ENCODE measurements around the gene WDR83.
"Not testable (repeated sequence)": the region's sequence is repeated elsewhere in the genome, so short reads cannot be mapped to it uniquely, and the experiment has no call there.

Gene WDR83

GRCh38 chr19:12711187-12711586 lies 44.6 kb downstream of the WDR83 start:
- DNase-seq (ENCODE audit: low read depth in 2 of 3, low spot score in 1 of 3): no peak

- DNase-seq (ENCODE audit: low read depth in 2 of 3, low spot score in 1 of 3): not testable (repeated sequence)
Measured at GRCh38 chr19:12712077-12712476, 45.5 kb downstream of the WDR83 start.

GRCh38 chr19:12713304-12713703 lies 46.7 kb downstream of the WDR83 start:
- DNase-seq (ENCODE audit: low read depth in 2 of 3, low spot score in 1 of 3): not testable (repeated sequence)

GRCh38 chr19:12715102-12715501 lies 48.5 kb downstream of the WDR83 start:
- DNase-seq (ENCODE audit: low read depth in 2 of 3, low spot score in 1 of 3): no peak

GRCh38 chr19:12715929-12716328 lies 49.3 kb downstream of the WDR83 start:
- DNase-seq (ENCODE audit: low read depth in 2 of 3, low spot score in 1 of 3): no peak

GRCh38 chr19:12720296-12720695 lies 53.7 kb downstream of the WDR83 start:
- DNase-seq (ENCODE audit: low read depth in 2 of 3, low spot score in 1 of 3): no peak

- no peak for DNase-seq (ENCODE audit: low read depth in 2 of 3, low spot score in 1 of 3)
Measured at GRCh38 chr19:12720851-12721655, 54.4 kb downstream of the WDR83 start.

- no peak for DNase-seq (ENCODE audit: low read depth in 2 of 3, low spot score in 1 of 3)
Measured at GRCh38 chr19:12721656-12722565, 55.3 kb downstream of the WDR83 start.

GRCh38 chr19:12722566-12723380 lies 56.2 kb downstream of the WDR83 start:
- DNase-seq (ENCODE audit: low read depth in 2 of 3, low spot score in 1 of 3): peak; percentile 91 to 93 (median 91)

- no peak for DNase-seq (ENCODE audit: low read depth in 2 of 3, low spot score in 1 of 3)
Measured at GRCh38 chr19:12723381-12723640, 56.7 kb downstream of the WDR83 start.

- peak; percentile 64 to 71 (median 65) for DNase-seq (ENCODE audit: low read depth in 2 of 3, low spot score in 1 of 3)
Measured at GRCh38 chr19:12723641-12724426, 57.2 kb downstream of the WDR83 start, which contains the start of gene TNPO2. Gene TNPO2, minus strand, starts transcription at chr19:12723932. Its CDS starts 2,955 bp downstream, at chr19:12720977.

Data from stimulated activated CD4-positive, alpha-beta T cell treated with anti-CD3 and anti-CD28 coated beads, Interleukin-12 subunit alpha, Interleukin-12 subunit beta, amount 100 ng/mL, for 48 hours (primary cell).